Loucy (cell line): ENCODE measurements around the gene METTL5.

Experiments used
- H2AFZ ChIP-seq: fragments of 200-600 bp; sonication (generic); 2 replicates; pipeline ENCODE4 v1.6.0; 2016; ENCODE audit warnings: antibody characterized with exemption, mild to moderate bottlenecking, low read length, moderate library complexity
- H3F3A ChIP-seq: fragments of 200-600 bp; 2 replicates; pipeline ENCODE4 v1.6.0; 2016; ENCODE audit warnings: antibody characterized with exemption, low read depth, mild to moderate bottlenecking
- H3K27me3 ChIP-seq: fragments of 200-600 bp; sonication (generic); 2 replicates; pipeline ENCODE4 v1.6.1; 2014; ENCODE audit warnings: low read length, mild to moderate bottlenecking; ENCODE audit not compliant: insufficient read depth, poor library complexity, severe bottlenecking
- H3K36me3 ChIP-seq: fragments of 200-600 bp; sonication (generic); 2 replicates; pipeline ENCODE4 v1.6.1; 2016; ENCODE audit warnings: low read length; ENCODE audit not compliant: insufficient read depth
- H3K4me1 ChIP-seq: fragments of 200-600 bp; sonication (generic); 2 replicates; pipeline ENCODE4 v1.5.1; 2014; ENCODE audit warnings: low read length, mild to moderate bottlenecking; ENCODE audit not compliant: insufficient read depth, poor library complexity, severe bottlenecking
- H3K4me2 ChIP-seq: fragments of 200-600 bp; sonication (generic); 2 replicates; pipeline ENCODE4 v1.6.0; 2014; ENCODE audit warnings: antibody characterized with exemption, low read length, low read depth, mild to moderate bottlenecking; ENCODE audit not compliant: poor library complexity, severe bottlenecking
- H3K4me3 ChIP-seq: fragments of 200-600 bp; sonication (generic); 2 replicates; pipeline ENCODE4 v1.5.1; 2014; ENCODE audit warnings: low read length, mild to moderate bottlenecking, mixed read lengths; ENCODE audit not compliant: poor library complexity, severe bottlenecking
- H3K79me2 ChIP-seq: fragments of 200-600 bp; sonication (generic); 2 replicates; pipeline ENCODE4 v1.6.1; 2014; ENCODE audit warnings: low read length; ENCODE audit not compliant: insufficient read depth
- H3K9ac ChIP-seq: fragments of 200-600 bp; sonication (generic); 2 replicates; pipeline ENCODE4 v1.6.0; 2014; ENCODE audit warnings: mild to moderate bottlenecking, low read depth, low read length, moderate library complexity; ENCODE audit not compliant: poor library complexity, severe bottlenecking
- H3K9me2 ChIP-seq: fragments of 200-600 bp; sonication (generic); replicated peaks from 2 replicates; pipeline ENCODE4 v1.6.1; 2016; ENCODE audit warnings: low read depth, low read length, mixed read lengths
- H3K9me3 ChIP-seq: fragments of 200-600 bp; sonication (generic); 2 replicates; pipeline ENCODE4 v1.6.1; 2014; ENCODE audit warnings: mild to moderate bottlenecking, antibody characterized with exemption, low read length, low read depth; ENCODE audit not compliant: insufficient read depth
- H4K20me1 ChIP-seq: fragments of 200-600 bp; sonication (generic); 2 replicates; pipeline ENCODE4 v1.6.0; 2014; ENCODE audit warnings: antibody characterized with exemption, low read length, mild to moderate bottlenecking; ENCODE audit not compliant: insufficient read depth, poor library complexity, severe bottlenecking
- CTCF ChIP-seq: fragments of 200-600 bp; sonication (generic); conservative IDR thresholded peaks from 2 replicates; pipeline ENCODE4 v1.5.1; 2014; ENCODE audit warnings: mild to moderate bottlenecking, antibody characterized with exemption, low read length
- EZH2phosphoT487 ChIP-seq: fragments of 200-600 bp; IDR thresholded peaks from 2 replicates; pipeline ENCODE4 v1.6.1; 2018; ENCODE audit warnings: antibody characterized with exemption, mild to moderate bottlenecking, moderate library complexity, borderline replicate concordance

Gene METTL5

DNA sequence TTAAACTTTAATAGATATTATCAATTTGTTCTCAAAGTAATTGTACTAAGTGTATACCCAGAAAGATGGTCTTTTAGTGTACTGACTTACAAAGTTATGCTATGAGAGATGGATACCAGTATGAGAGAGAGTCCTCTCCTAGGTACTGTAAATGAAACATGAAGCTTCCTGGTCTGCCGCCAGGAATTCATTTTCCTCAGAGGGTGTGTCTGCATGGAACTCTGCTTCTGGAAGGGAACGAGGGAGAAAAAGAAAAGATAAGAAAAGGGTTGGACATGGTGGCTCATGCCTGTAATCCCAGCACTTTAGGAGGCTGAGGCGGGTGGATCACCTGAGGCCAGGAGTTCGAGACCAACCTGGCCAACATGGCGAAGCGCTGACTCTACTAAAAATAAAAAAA, 28.3 kb downstream of the METTL5 start:
- Histone ChIP-seq H3K36me3 (no peaks in the 10 kb centered on the region), H3K4me3 (no peak overlapping the region), H3K27me3 (no peaks in the 10 kb centered on the region), H4K20me1 (peaks cover 20% of the 10 kb centered on the region), H3K9me3 (no peaks in the 10 kb centered on the region), H2AFZ (no peak overlapping the region), H3F3A (peaks cover 3% of the 10 kb centered on the region; the same call in 1 of the 2 replicates), H3K79me2 (peaks cover 26% of the 10 kb centered on the region), H3K4me1 (peaks cover 21% of the 10 kb centered on the region), H3K4me2 (no peak overlapping the region), H3K9ac (no peak overlapping the region), H3K9me2 (no peaks in the 10 kb centered on the region)
- no peak for TF ChIP-seq EZH2phosphoT487
- no peak for TF ChIP-seq CTCF

- Histone ChIP-seq H4K20me1 (peaks cover 9% of the 10 kb centered on the region), H3K9ac (no peak overlapping the region), H3K4me2 (no peak overlapping the region), H3K4me1 (peaks cover 15% of the 10 kb centered on the region), H3K9me3 (no peaks in the 10 kb centered on the region), H3K4me3 (no peak overlapping the region), H2AFZ (no peak overlapping the region), H3K27me3 (no peaks in the 10 kb centered on the region), H3K36me3 (no peaks in the 10 kb centered on the region), H3F3A (no peaks in the 10 kb centered on the region; the same call in 1 of the 2 replicates), H3K79me2 (peaks cover 13% of the 10 kb centered on the region), H3K9me2 (no peaks in the 10 kb centered on the region)
- TF ChIP-seq EZH2phosphoT487 (no peak), CTCF (no peak)
Observed at GRCh38 chr2:169795181-169795580, 29.5 kb downstream of the METTL5 start.

DNA sequence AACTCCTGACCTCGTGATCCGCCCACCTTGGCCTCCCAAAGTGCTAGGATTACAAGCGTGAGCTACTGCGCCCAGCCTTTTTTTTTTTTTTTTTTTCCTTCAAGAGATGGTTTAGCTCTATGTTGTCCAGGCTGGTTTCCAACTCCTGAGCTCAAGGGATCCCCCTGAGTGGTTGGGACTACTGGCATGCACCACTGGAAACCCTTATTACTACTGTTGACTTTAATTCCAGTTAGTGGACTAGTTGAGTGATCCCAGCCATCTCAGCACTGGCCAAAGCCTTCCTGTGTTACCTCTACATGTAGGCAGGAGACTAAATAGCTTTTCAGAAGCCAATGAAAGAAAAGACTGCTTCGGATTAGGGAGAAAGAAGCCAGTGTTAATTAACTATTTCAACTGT, 34.1 kb downstream of the METTL5 start:
- H3K9ac ChIP-seq, result no peak overlapping the region

More for the DNA sequence above, 34.1 kb downstream of the METTL5 start:
- H3K9me3 ChIP-seq, result no peaks in the 10 kb centered on the region
- H3K27me3 ChIP-seq, result no peaks in the 10 kb centered on the region
- no peaks in the 10 kb centered on the region for H3K36me3 ChIP-seq
- no peaks in the 10 kb centered on the region for H3K4me1 ChIP-seq
- H2AFZ ChIP-seq, result no peak overlapping the region
- H3K79me2 ChIP-seq, result no peaks in the 10 kb centered on the region
- H3K4me2 ChIP-seq, result no peak overlapping the region
- H3F3A ChIP-seq, result no peaks in the 10 kb centered on the region
- no peaks in the 10 kb centered on the region for H4K20me1 ChIP-seq
- TF ChIP-seq CTCF (no peak), EZH2phosphoT487 (no peak)
- H3K4me3 ChIP-seq, result no peak overlapping the region
- H3K9me2 ChIP-seq, result no peaks in the 10 kb centered on the region
